KMS-11 (cell line): Measurements from ENCODE around the gene ADGRA3.

Experiments used
- H2AFZ ChIP-seq: fragments of 200-600 bp; sonication (generic); 2 replicates; pipeline ENCODE4 v1.6.1; 2016; ENCODE audit warnings: antibody characterized with exemption, mixed run types, low read depth
- H3K27ac ChIP-seq: fragments of 200-600 bp; sonication (generic); 2 replicates; pipeline ENCODE4 v1.6.1; 2016; ENCODE audit warnings: mild to moderate bottlenecking, mixed run types
- H3K27me3 ChIP-seq: fragments of 200-600 bp; sonication (generic); 2 replicates; pipeline ENCODE4 v1.6.1; 2017; ENCODE audit warnings: mild to moderate bottlenecking, low read depth, mixed run types, moderate library complexity; ENCODE audit not compliant: insufficient read depth
- H3K36me3 ChIP-seq: fragments of 200-600 bp; sonication (generic); 2 replicates; pipeline ENCODE4 v1.6.1; 2017; ENCODE audit warnings: mild to moderate bottlenecking, mixed run types; ENCODE audit not compliant: insufficient read depth
- H3K4me1 ChIP-seq: fragments of 200-600 bp; sonication (generic); 2 replicates; pipeline ENCODE4 v1.6.1; 2016; ENCODE audit warnings: mild to moderate bottlenecking, low read depth, mixed run types; ENCODE audit not compliant: poor library complexity, severe bottlenecking
- H3K4me2 ChIP-seq: fragments of 200-600 bp; sonication (generic); 2 replicates; pipeline ENCODE4 v1.7.0; 2016; ENCODE audit warnings: mild to moderate bottlenecking, mixed run types
- H3K4me3 ChIP-seq: fragments of 200-600 bp; sonication (generic); IDR thresholded peaks from 2 replicates; pipeline ENCODE4 v1.6.1; 2017; ENCODE audit warnings: low read depth, low read length, mixed read lengths; ENCODE audit not compliant: insufficient read depth
- H3K79me2 ChIP-seq: fragments of 200-600 bp; sonication (generic); 2 replicates; pipeline ENCODE4 v1.6.1; 2016; ENCODE audit warnings: low read depth, mixed run types; ENCODE audit not compliant: insufficient read depth
- H3K9ac ChIP-seq: fragments of 200-600 bp; sonication (generic); 2 replicates; pipeline ENCODE4 v1.6.1; 2016; ENCODE audit warnings: mild to moderate bottlenecking, mixed run types
- H4K20me1 ChIP-seq: fragments of 200-600 bp; sonication (generic); 2 replicates; pipeline ENCODE4 v1.6.1; 2016; ENCODE audit warnings: mild to moderate bottlenecking, mixed run types; ENCODE audit not compliant: insufficient read depth
- CTCF ChIP-seq: fragments of 200-600 bp; sonication (generic); conservative IDR thresholded peaks from 2 replicates; pipeline ENCODE4 v1.6.1; 2017; ENCODE audit warnings: low read depth, mild to moderate bottlenecking, antibody characterized with exemption, low read length, moderate library complexity, mixed read lengths

Gene ADGRA3

GRCh38 chr4:22369901-22370562 is 145.8 kb downstream of the ADGRA3 start:
- no peaks in the 10 kb centered on the region for H3K4me1 ChIP-seq
- H3K4me2 ChIP-seq = no peak overlapping the region
- H3K27ac ChIP-seq = no peak overlapping the region
- TF ChIP-seq CTCF = no peak
- H2AFZ ChIP-seq = no peak overlapping the region
- H3K79me2 ChIP-seq = no peaks in the 10 kb centered on the region
- no peak overlapping the region for H3K9ac ChIP-seq
- no peaks in the 10 kb centered on the region for H3K36me3 ChIP-seq
- H3K27me3 ChIP-seq = no peaks in the 10 kb centered on the region
- no peak overlapping the region for H3K4me3 ChIP-seq
- no peaks in the 10 kb centered on the region for H4K20me1 ChIP-seq

DNA sequence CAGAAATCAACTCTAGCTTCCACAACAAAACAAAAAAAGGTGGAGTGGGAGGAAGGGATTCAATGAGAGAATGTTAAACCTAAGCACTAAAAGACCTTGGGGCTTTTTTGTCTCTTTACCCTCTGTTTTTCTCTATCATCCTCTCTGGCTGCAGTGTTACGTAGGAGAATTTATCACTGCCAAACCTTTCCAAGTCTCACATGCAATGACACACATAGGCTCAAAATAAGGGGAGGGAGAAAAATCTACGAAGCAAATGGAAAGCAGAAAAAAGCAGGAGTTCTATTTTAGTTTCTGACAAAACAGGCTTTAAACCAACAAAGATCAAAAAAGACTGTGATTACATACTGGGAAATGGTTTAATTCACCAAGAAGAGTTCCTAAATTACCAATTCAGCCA is 152.1 kb downstream of the ADGRA3 start:
- H3K9ac ChIP-seq = no peak overlapping the region
- H3K27me3 ChIP-seq = no peaks in the 10 kb centered on the region
- H4K20me1 ChIP-seq = no peaks in the 10 kb centered on the region
- H3K4me3 ChIP-seq = no peak overlapping the region
- H3K27ac ChIP-seq = no peak overlapping the region
- no peaks in the 10 kb centered on the region for H3K36me3 ChIP-seq
- H3K4me2 ChIP-seq = no peak overlapping the region
- no peak for TF ChIP-seq CTCF
- H2AFZ ChIP-seq = no peak overlapping the region
- no peaks in the 10 kb centered on the region for H3K4me1 ChIP-seq
- no peaks in the 10 kb centered on the region for H3K79me2 ChIP-seq

- H3K27me3 ChIP-seq = no peaks in the 10 kb centered on the region
- no peaks in the 10 kb centered on the region for H4K20me1 ChIP-seq
- no peak overlapping the region for H3K27ac ChIP-seq
- H3K4me3 ChIP-seq = no peak overlapping the region
- no peak overlapping the region for H3K9ac ChIP-seq
- no peaks in the 10 kb centered on the region for H3K79me2 ChIP-seq
- H3K4me1 ChIP-seq = no peaks in the 10 kb centered on the region
- no peak for TF ChIP-seq CTCF
- no peak overlapping the region for H2AFZ ChIP-seq
- H3K36me3 ChIP-seq = no peaks in the 10 kb centered on the region
- no peak overlapping the region for H3K4me2 ChIP-seq
Measured at GRCh38 chr4:22363036-22363435, 152.8 kb downstream of the ADGRA3 start.

- Histone ChIP-seq H3K4me3 (no peak overlapping the region), H3K4me1 (no peaks in the 10 kb centered on the region), H2AFZ (no peak overlapping the region), H3K36me3 (no peaks in the 10 kb centered on the region), H3K9ac (no peak overlapping the region), H3K4me2 (no peak overlapping the region), H3K79me2 (no peaks in the 10 kb centered on the region), H4K20me1 (no peaks in the 10 kb centered on the region), H3K27ac (no peak overlapping the region), H3K27me3 (no peaks in the 10 kb centered on the region)
- TF ChIP-seq CTCF = no peak
Measured at GRCh38 chr4:22356987-22357596, 158.8 kb downstream of the ADGRA3 start.
